Mesenchymal stem cell (in vitro differentiated cells and primary cell): Measurements from ENCODE around the gene HNF1A.

Experiments used
- DNase-seq: peaks from one replicate; pipeline ENCODE4 v3.0.0-alpha.2; 2013
- H2AFZ ChIP-seq: one replicate; pipeline ENCODE4 v1.6.1; 2013; ENCODE audit warnings: low read depth, mild to moderate bottlenecking, control low read depth, inconsistent platforms, low read length, moderate library complexity
- H2AK5ac ChIP-seq: 2 replicates; pipeline ENCODE4 v1.6.1; 2013; ENCODE audit warnings: low read length, moderate library complexity, mild to moderate bottlenecking, inconsistent platforms; ENCODE audit not compliant: severe bottlenecking
- H2BK120ac ChIP-seq: one replicate; pipeline ENCODE4 v1.6.1; 2013; ENCODE audit warnings: low read depth, mild to moderate bottlenecking, inconsistent platforms, low read length, moderate library complexity
- H2BK12ac ChIP-seq, 2 experiments: one replicate each; pipeline ENCODE4 v1.6.1; 2013; ENCODE audit warnings: inconsistent platforms in 2 of 2, low read length in 2 of 2, mild to moderate bottlenecking in 2 of 2, moderate library complexity in 2 of 2, control low read depth in 1 of 2
- H2BK15ac ChIP-seq: one replicate; pipeline ENCODE4 v1.6.1; 2013; ENCODE audit warnings: mild to moderate bottlenecking, low read depth, inconsistent platforms; ENCODE audit not compliant: poor library complexity, severe bottlenecking
- H2BK5ac ChIP-seq: 2 replicates; pipeline ENCODE4 v1.6.1; 2013; ENCODE audit warnings: low read depth, mild to moderate bottlenecking, low read length, control low read depth, inconsistent platforms; ENCODE audit not compliant: poor library complexity, severe bottlenecking
- H3K14ac ChIP-seq, 2 experiments: one replicate each; pipeline ENCODE4 v1.6.1; 2013; ENCODE audit warnings: inconsistent platforms in 2 of 2, low read length in 2 of 2, control low read depth in 1 of 2, mild to moderate bottlenecking in 1 of 2, moderate library complexity in 1 of 2
- H3K18ac ChIP-seq, 2 experiments: one replicate each; pipeline ENCODE4 v1.6.1; 2013; ENCODE audit warnings: inconsistent platforms in 2 of 2, low read length in 2 of 2, control low read depth in 1 of 2, low read depth in 1 of 2, mild to moderate bottlenecking in 1 of 2
- H3K23ac ChIP-seq, 2 experiments: one replicate each; pipeline ENCODE4 v1.6.1; 2013; ENCODE audit warnings: inconsistent platforms in 2 of 2, low read length in 2 of 2, mild to moderate bottlenecking in 2 of 2, moderate library complexity in 2 of 2, control low read depth in 1 of 2
- H3K27ac ChIP-seq: 2 replicates; pipeline ENCODE4 v1.5.1; 2013; ENCODE audit warnings: mild to moderate bottlenecking, moderate library complexity, low read length, control low read depth, inconsistent platforms; ENCODE audit not compliant: poor library complexity, severe bottlenecking
- H3K27me3 ChIP-seq, 2 experiments: 2 replicates each; pipeline versions ENCODE4 v1.6.1 to v1.7.0; 2013; ENCODE audit warnings: low read length in 2 of 2, mild to moderate bottlenecking in 2 of 2, moderate library complexity in 2 of 2, control low read depth in 1 of 2, inconsistent platforms in 1 of 2; ENCODE audit not compliant: control insufficient read depth in 1 of 2, insufficient read depth in 1 of 2
- H3K36me3 ChIP-seq, 2 experiments: 2 replicates each; pipeline versions ENCODE4 v1.6.1 to v1.7.0; 2013; ENCODE audit warnings: low read length in 2 of 2, control low read depth in 1 of 2, inconsistent platforms in 1 of 2, low read depth in 1 of 2, mild to moderate bottlenecking in 1 of 2; ENCODE audit not compliant: insufficient read depth in 2 of 2, control insufficient read depth in 1 of 2
- H3K4ac ChIP-seq, 2 experiments: one replicate each; pipeline ENCODE4 v1.6.1; 2013; ENCODE audit warnings: inconsistent platforms in 2 of 2, low read length in 2 of 2, mild to moderate bottlenecking in 2 of 2, moderate library complexity in 2 of 2, control low read depth in 1 of 2, low read depth in 1 of 2
- H3K4me1 ChIP-seq: 2 replicates; pipeline ENCODE4 v1.6.1; 2013; ENCODE audit warnings: low read depth, low read length, control low read depth; ENCODE audit not compliant: control insufficient read depth, insufficient read depth
- H3K4me2 ChIP-seq: 2 replicates; pipeline ENCODE4 v1.6.1; 2013; ENCODE audit warnings: low read length, mild to moderate bottlenecking, inconsistent platforms; ENCODE audit not compliant: poor library complexity, severe bottlenecking
- H3K4me3 ChIP-seq, 2 experiments: 2 replicates each; pipeline versions ENCODE4 v1.5.1 to v1.7.0; 2013; ENCODE audit warnings: low read length in 2 of 2, mild to moderate bottlenecking in 2 of 2, control low read depth in 1 of 2, low read depth in 1 of 2; ENCODE audit not compliant: insufficient read depth in 1 of 2
- H3K79me1 ChIP-seq: replicated peaks from 2 replicates; pipeline ENCODE4 v1.6.1; 2013; ENCODE audit warnings: mild to moderate bottlenecking, control low read depth, low read length, inconsistent platforms; ENCODE audit not compliant: poor library complexity, severe bottlenecking
- H3K9ac ChIP-seq: 2 replicates; pipeline ENCODE4 v1.7.0; 2013; ENCODE audit warnings: mild to moderate bottlenecking, low read length, moderate library complexity
- H3K9me3 ChIP-seq: 2 replicates; pipeline ENCODE4 v1.7.0; 2013; ENCODE audit warnings: mild to moderate bottlenecking, low read length; ENCODE audit not compliant: control insufficient read depth
- H4K8ac ChIP-seq: one replicate; pipeline ENCODE4 v1.6.1; 2013; ENCODE audit warnings: inconsistent platforms, mild to moderate bottlenecking, low read length, moderate library complexity
- H4K91ac ChIP-seq: one replicate; pipeline ENCODE4 v1.6.1; 2013; ENCODE audit warnings: mild to moderate bottlenecking, low read length, inconsistent platforms
- WGBS: methylation state at CpG from one replicate; pipeline ENCODE4 v1.1.7; 2013; ENCODE audit warnings: mixed read lengths; 5-methylcytosine and 5-hydroxymethylcytosine counted together

HNF1A gene

DNA sequence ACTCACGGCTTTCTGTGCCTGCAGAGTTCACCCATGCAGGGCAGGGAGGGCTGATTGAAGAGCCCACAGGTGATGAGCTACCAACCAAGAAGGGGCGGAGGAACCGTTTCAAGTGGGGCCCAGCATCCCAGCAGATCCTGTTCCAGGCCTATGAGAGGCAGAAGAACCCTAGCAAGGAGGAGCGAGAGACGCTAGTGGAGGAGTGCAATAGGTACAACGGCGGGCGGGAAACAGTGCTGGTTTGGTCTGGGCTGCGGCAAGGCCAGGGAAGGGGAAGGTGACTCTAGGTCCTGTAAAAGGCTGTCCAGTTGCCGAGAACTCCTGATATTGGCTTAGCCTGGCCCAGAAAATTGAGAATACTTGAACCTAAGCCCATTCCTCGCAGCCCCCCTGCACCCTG, 15.2 kb downstream of the HNF1A start:
- Histone ChIP-seq H3K36me3 (no peaks in the 10 kb centered on the region), H2BK5ac (no peak overlapping the region), H3K9ac (no peak overlapping the region), H3K27ac (no peak overlapping the region), H3K4me1 (no peaks in the 10 kb centered on the region), H2AFZ (no peak overlapping the region), H4K91ac (no peak overlapping the region), H2BK12ac (no peak overlapping the region), H2BK120ac (no peak overlapping the region), H3K9me3 (no peaks in the 10 kb centered on the region), H4K8ac (no peak overlapping the region), H3K4ac (no peak overlapping the region), H3K4me2 (no peak overlapping the region), H3K14ac (no peak overlapping the region), H3K23ac (no peak overlapping the region), H2BK15ac (no peak overlapping the region), H3K27me3 (peaks cover 35 to 77% of the 10 kb centered on the region in 2 experiments), H3K79me1 (no peaks in the 10 kb centered on the region), H3K18ac (no peak overlapping the region), H3K4me3 (no peak overlapping the region), H2AK5ac (no peak overlapping the region)
- no peak for DNase-seq
- WGBS: 84% methylated on average over 10 of the region's 11 CpGs

GRCh38 chr12:120994059-120994458, 15.7 kb downstream of the HNF1A start:
- WGBS: 87% methylated on average over 10 of the region's 15 CpGs
- DNase-seq: no peak
- H2BK120ac ChIP-seq: no peak overlapping the region
- no peak overlapping the region for H3K23ac ChIP-seq
- H3K18ac ChIP-seq: no peak overlapping the region
- H2BK5ac ChIP-seq: no peak overlapping the region
- H4K8ac ChIP-seq: no peak overlapping the region
- H3K27me3 ChIP-seq: peaks cover 35 to 79% of the 10 kb centered on the region in 2 experiments
- H2AK5ac ChIP-seq: no peak overlapping the region
- no peak overlapping the region for H3K4me3 ChIP-seq
- H3K27ac ChIP-seq: no peak overlapping the region
- no peak overlapping the region for H3K9ac ChIP-seq
- H3K4ac ChIP-seq: no peak overlapping the region
- no peak overlapping the region for H2BK12ac ChIP-seq
- H4K91ac ChIP-seq: no peak overlapping the region
- H3K9me3 ChIP-seq: no peaks in the 10 kb centered on the region
- H2BK15ac ChIP-seq: no peak overlapping the region
- no peaks in the 10 kb centered on the region for H3K36me3 ChIP-seq
- no peaks in the 10 kb centered on the region for H3K4me1 ChIP-seq
- no peak overlapping the region for H3K4me2 ChIP-seq
- peak overlapping the region in 1 of 2 experiments; percentile 46 for H3K14ac ChIP-seq
- H2AFZ ChIP-seq: no peak overlapping the region
- H3K79me1 ChIP-seq: no peaks in the 10 kb centered on the region

GRCh38 chr12:120994589-120995337, 16.4 kb downstream of the HNF1A start:
- Histone ChIP-seq H2BK12ac (no peak overlapping the region), H3K4me2 (no peak overlapping the region), H3K4me3 (no peak overlapping the region), H3K27me3 (peaks cover 35 to 78% of the 10 kb centered on the region in 2 experiments), H3K4me1 (peaks cover 4% of the 10 kb centered on the region), H2BK5ac (no peak overlapping the region), H2AK5ac (no peak overlapping the region), H3K36me3 (no peaks in the 10 kb centered on the region), H3K14ac (no peak overlapping the region), H3K18ac (no peak overlapping the region), H3K4ac (no peak overlapping the region), H4K8ac (no peak overlapping the region), H4K91ac (no peak overlapping the region), H3K27ac (no peak overlapping the region), H2BK120ac (no peak overlapping the region), H2BK15ac (no peak overlapping the region), H2AFZ (no peak overlapping the region), H3K79me1 (no peaks in the 10 kb centered on the region), H3K23ac (no peak overlapping the region), H3K9me3 (no peaks in the 10 kb centered on the region), H3K9ac (no peak overlapping the region)
- WGBS: 84% methylated on average over 2 of the region's 2 CpGs
- no peak for DNase-seq

GRCh38 chr12:120996133-120996746, 17.9 kb downstream of the HNF1A start:
- no peak overlapping the region for H4K91ac ChIP-seq
- WGBS: 88% methylated on average over 11 of the region's 11 CpGs
- no peak overlapping the region for H3K4me2 ChIP-seq
- peak overlapping the region; percentile 33 for H2BK15ac ChIP-seq
- no peak overlapping the region for H3K14ac ChIP-seq
- no peak overlapping the region for H2BK5ac ChIP-seq
- no peak overlapping the region for H2AFZ ChIP-seq
- peak overlapping the region in 1 of 2 experiments; percentile 5 for H3K4me3 ChIP-seq
- no peak overlapping the region for H2BK120ac ChIP-seq
- H3K27ac ChIP-seq: no peak overlapping the region
- H3K36me3 ChIP-seq: peaks cover 0 to 6% of the 10 kb centered on the region in 2 experiments
- H2AK5ac ChIP-seq: no peak overlapping the region
- H3K27me3 ChIP-seq: peaks cover 35 to 74% of the 10 kb centered on the region in 2 experiments
- no peak overlapping the region for H4K8ac ChIP-seq
- no peaks in the 10 kb centered on the region for H3K79me1 ChIP-seq
- no peak overlapping the region for H3K9ac ChIP-seq
- H2BK12ac ChIP-seq: no peak overlapping the region
- H3K23ac ChIP-seq: no peak overlapping the region
- DNase-seq: no peak
- H3K18ac ChIP-seq: no peak overlapping the region
- peaks cover 4% of the 10 kb centered on the region for H3K4me1 ChIP-seq
- H3K4ac ChIP-seq: no peak overlapping the region
- no peaks in the 10 kb centered on the region for H3K9me3 ChIP-seq
